Endometrial microvascular endothelial cells (primary cell): ENCODE measurements around the gene SMIM5. TPM values are rescaled to one million over a fixed set of nuclear protein-coding genes. Genes with fewer than 3 reads are reported as not detected.
"Not testable (repeated sequence)": the region's sequence is repeated elsewhere in the genome, so short reads cannot be mapped to it uniquely, and the experiment has no call there.

ENCODE experiments used
- in situ Hi-C: cut with HindIII; loops from 2 replicates; pipeline ENCODE4 v1.10.0; 2017; ENCODE audit warnings: low sequenced_read_pairs, low pct_unique_long_range_greater_than_20kb; ENCODE audit errors: inconsistent ontology term
- total RNA-seq: library from RNA; depleted of rRNA; stranded (reverse); fragments of >200 nt; gene quantifications from one replicate; pipeline ENCODE4 v1.2.3, GENCODE V29; 2015; ENCODE audit errors: inconsistent ontology term

Gene SMIM5
- total RNA-seq, 1 donor from 2014 or later = not detected

DNA sequence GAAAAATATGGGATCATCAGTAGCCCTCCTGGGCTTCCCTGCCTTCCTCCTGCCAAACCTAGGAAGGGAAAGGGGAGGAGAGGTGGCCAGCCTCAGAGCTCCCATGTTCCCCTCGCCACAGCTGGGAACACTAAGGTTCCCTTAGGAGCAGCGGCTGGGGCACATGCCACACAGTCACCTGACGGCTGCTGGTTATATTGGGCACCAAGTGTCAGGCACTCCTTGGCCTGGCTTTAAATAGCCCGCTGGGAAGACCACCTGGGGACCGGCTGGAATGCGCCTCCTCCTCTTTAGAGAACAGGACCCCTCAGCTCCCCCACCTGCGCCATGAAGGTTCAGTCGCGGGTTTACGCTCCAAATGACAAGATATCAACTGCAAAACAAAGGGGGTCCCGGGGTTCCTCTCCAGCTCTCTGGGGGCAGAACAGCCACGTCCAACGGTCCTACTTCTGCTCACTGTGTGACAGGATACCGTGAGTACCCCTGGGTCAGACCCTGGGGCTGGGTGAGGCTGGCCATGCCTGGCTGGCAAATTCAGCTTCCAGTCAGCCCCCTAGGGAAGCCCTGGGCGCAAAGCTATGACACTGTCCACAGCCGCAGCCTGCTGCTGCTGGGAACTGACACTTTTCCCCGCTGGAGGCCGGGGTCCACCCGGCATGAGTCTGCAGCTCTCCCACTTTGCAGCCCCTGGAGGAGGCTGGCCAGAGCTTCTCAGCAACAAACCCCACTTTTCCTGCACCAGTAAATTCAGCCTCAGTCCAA lies 3.3 kb downstream of the SMIM5 start:
- in situ Hi-C loops = no loop called here

GRCh38 chr17:75637143-75637538 lies 3.9 kb downstream of the SMIM5 start:
- in situ Hi-C loops = no loop called here

DNA sequence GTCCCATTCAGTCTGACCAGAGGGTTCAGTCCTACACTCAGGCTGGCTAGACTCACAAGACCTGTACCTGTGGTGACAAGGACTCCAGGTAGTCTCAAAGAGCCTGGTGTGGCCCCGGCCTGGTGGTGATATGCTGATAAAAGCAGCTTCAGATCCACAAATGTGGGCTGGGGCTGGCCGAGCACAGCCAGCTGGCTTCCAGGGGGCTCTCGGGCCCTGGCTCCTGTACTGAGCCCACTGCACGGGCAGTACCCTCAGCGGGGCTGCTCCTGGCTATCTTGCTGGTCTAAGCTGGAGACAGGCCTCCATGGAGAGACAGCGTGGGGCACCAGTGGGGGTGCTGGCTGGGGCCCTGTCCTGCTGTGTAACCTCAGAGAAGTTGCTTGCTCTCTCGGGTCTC lies 4.3 kb downstream of the SMIM5 start:
- in situ Hi-C loops = no loop called here

DNA sequence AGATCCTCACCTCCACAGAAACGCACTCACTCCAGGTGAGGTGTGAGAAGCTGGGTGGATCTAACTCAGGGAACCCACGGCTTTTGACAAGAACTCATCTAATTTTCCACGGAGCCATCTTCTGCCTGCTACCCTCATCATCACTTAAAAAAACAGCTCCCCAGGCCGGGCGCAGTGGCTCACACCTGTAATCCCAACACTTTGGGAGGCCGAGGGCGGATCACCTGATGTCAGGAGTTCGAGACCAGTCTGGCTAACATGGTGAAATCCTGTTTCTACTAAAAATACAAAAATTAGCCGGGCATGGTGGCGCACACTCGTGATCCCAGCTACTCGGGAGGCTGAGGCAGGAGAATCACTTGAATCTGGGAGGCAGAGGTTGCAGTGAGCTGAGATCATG lies 4.8 kb downstream of the SMIM5 start:
- in situ Hi-C loops = not testable (repeated sequence)

DNA sequence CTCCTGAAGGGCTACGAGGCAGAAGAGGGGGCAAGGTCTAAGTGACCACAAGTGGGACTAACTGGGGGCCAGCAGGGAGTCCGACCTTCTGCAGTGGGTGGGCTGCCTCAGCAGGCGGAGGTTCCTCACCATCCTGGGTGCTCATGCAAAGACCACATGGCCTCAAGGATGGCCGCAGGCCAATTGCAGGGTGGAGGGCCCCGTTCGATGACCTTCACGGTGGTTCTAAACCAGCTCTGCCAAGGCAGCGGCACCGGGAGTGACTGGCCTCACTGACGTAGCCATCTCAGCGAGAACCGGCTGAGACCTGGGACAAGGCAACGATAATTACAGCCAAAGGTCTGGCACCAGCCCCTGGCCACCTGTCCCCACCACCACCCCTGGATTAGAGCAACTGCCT lies 5.7 kb downstream of the SMIM5 start:
- in situ Hi-C loops = no loop called here

GRCh38 chr17:75639327-75639726 lies 6.1 kb downstream of the SMIM5 start:
- in situ Hi-C loops = no loop called here

DNA sequence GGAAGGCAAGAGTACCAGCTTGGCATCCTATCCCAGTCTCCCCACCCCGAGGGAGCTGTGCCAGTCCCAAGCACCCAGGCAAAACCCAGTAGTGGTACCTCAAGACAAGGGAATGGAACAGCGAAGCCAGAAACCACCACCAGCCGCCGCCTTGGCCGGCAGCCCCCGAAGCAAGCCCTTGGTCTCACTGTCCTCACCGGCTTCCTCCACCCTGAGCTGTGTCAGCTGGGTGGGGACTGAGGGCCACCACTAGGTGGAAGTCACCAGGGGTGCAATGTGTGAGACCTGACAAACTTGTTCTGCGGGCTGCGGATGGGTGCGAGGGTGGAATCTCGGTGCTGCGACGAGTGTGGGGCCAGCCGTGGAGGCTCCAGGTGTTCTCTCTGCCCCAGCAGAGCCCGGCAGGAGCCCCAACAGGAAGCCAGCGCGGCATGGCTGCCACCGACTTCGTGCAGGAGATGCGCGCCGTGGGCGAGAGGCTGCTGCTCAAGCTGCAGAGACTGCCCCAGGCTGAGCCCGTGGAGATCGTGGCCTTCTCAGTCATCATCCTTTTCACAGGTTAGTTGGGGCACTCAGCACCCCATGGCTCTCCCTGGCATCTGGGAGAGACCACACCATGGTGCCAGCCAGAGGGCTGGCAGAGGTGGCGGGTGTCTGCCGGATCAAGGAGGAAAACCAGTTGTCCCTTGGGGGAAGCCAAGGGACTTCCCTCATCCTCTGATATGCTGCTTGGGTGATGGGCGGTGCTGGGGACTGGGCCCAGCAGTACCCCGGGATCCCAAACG lies 6.7 kb downstream of the SMIM5 start:
- in situ Hi-C loops = no loop called here

GRCh38 chr17:75640556-75641119 lies 7.4 kb downstream of the SMIM5 start:
- in situ Hi-C loops = no loop called here

- in situ Hi-C loops = no loop called here
Observed at GRCh38 chr17:75641343-75641742, 8.1 kb downstream of the SMIM5 start.

GRCh38 chr17:75642182-75642783 lies 9.0 kb downstream of the SMIM5 start:
- in situ Hi-C loops = no loop called here

DNA sequence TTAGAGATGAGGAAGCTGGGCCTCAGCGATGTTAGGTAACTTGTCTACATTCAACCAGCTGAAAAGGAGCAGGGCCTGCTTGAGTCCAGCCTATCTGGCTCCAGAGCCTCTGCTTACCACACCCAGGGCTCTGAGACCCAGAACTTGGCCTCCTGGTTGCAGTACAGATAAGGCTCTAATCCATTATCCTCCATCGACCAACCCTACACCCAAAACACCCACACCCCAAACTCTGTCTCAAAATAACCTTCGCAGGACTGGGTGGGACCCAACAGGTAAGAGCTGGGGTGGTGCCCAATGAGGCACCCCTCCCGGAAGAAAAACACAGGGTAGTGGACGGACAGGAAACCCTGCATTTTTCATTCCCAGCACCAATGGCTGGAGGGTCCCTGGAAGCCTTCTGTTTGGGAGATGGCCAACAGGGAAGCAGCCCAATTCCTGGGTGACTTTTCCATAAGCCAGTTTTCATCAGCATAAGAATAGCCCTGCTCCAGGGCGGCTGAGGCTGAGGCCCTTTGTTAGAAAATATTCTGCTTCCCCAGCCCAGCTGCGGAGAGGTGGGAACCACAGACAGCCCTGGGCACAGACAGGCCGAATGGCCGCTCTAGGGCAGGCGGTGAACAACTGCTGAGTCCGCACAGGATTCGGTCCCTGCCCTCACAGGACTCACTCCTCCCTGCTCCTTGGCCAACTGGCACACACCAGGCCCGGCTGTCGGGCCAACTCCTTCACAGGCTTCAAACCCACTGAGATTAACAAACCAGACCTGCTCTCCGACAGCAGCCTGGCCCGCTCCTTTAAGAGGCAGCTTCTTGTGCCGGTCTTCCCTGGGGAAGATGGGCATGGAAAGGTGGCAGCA lies 9.8 kb downstream of the SMIM5 start:
- in situ Hi-C loops = no loop called here

GRCh38 chr17:75643643-75644017 lies 10.4 kb downstream of the SMIM5 start:
- in situ Hi-C loops = no loop called here

DNA sequence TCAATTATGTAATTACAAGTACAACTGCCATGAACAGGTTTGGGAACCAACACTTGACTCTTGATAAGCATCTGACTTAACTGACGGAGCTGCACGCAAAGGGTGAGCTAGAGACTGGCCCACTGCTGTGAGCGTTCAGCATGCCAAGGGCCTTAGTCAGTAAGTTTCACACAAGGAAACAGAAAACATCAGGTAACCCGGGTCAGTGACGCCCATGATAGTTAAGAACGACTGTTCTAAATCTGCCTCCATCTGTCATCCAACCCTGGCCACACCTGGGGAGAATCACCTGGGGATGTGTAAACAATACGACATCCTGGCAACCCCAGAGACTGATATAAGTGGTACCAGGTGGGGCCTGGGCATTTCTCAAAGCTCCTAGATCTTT lies 12.3 kb downstream of the SMIM5 start:
- in situ Hi-C loops = no loop called here

GRCh38 chr17:75645889-75646637 lies 12.8 kb downstream of the SMIM5 start:
- in situ Hi-C loops = no loop called here

DNA sequence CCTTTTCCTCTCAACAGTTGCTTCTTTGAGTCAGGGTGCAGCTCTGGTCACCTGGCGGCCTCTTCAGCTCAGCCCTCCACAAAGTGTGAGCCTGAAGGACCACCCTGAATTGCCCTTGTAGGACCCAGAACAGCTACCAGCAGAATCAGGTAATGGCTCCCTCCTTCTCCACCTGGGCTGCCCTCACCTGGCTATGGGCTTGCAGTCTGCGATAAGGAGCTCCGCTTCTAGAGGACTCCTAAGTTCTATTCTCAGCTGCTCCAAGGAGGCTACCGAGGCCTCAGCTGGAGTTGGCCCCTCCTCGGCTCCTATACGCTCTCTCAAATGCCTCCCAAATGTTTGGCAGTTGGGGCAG lies 13.4 kb downstream of the SMIM5 start:
- in situ Hi-C loops = no loop called here

DNA sequence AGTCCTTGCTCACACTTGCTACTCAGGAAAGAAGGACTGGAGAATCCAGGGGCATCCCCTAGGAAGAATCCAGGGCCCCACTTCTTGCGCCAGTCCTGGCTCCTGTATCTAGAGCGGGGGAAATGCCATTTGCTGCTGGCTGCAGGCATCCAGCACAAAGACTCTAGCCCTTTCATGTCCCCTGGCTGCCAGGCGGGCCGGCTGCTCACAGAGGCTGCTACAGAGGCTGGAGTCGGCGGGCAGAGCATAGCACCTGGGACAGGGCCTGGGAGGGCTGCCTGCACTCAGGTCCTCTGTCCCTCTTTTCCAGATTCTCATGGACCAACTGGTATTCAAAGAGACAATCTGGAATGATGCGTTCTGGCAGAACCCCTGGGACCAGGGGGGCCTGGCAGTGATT lies 13.8 kb downstream of the SMIM5 start:
- in situ Hi-C loops = no loop called here

- in situ Hi-C loops = no loop called here
Observed at GRCh38 chr17:75647921-75648320, 14.7 kb downstream of the SMIM5 start.

- in situ Hi-C loops = no loop called here
Observed at GRCh38 chr17:75649687-75650086, 16.5 kb downstream of the SMIM5 start.
